NCI-H345 treated with DMSO at 0.1 percent for 48 hours (cell line): ENCODE data around the gene INPP5E.

Experiments
- DNase-seq: peaks from one replicate; lab custom pipeline; 2025; ENCODE audit not compliant: unreplicated experiment; lab: John Stamatoyannopoulos, UW

The INPP5E gene

GRCh38 chr9:136405481-136405880, 34.2 kb downstream of the INPP5E start:
- DNase-seq, result no peak

GRCh38 chr9:136404801-136405136, 34.9 kb downstream of the INPP5E start:
- DNase-seq, result no peak

- DNase-seq, result no peak
Observed at GRCh38 chr9:136403915-136404800, 35.5 kb downstream of the INPP5E start.

GRCh38 chr9:136403538-136403914, 36.1 kb downstream of the INPP5E start:
- DNase-seq, result no peak

DNA sequence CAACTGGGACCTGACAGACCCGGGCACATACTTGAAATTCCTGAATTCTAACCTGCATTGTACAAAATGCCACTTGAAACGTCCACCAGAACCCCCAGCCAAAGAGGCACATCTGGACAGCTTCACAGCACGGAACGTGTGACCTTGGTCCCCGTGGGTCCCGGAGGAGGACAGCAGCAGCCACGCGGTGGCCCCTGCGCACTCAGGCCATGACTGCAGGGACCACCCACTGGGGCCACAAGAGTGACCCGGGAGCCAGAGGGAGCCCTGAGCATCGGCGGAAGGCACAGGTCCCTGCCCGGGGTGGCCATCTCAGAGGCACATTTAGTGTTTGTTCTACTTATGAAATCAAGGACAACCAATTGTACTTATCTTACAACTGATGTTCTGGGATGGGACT, 37.6 kb downstream of the INPP5E start:
- DNase-seq, result no peak

- no peak for DNase-seq
Observed at GRCh38 chr9:136401173-136401922, 38.3 kb downstream of the INPP5E start.

- DNase-seq, result peak; percentile 78
Observed at GRCh38 chr9:136400038-136400834, 39.4 kb downstream of the INPP5E start, which contains the start of gene SNAPC4. Gene SNAPC4 (minus strand): TSS chr9:136400170. CDS start chr9:136398428, 1,742 bp downstream.

DNA sequence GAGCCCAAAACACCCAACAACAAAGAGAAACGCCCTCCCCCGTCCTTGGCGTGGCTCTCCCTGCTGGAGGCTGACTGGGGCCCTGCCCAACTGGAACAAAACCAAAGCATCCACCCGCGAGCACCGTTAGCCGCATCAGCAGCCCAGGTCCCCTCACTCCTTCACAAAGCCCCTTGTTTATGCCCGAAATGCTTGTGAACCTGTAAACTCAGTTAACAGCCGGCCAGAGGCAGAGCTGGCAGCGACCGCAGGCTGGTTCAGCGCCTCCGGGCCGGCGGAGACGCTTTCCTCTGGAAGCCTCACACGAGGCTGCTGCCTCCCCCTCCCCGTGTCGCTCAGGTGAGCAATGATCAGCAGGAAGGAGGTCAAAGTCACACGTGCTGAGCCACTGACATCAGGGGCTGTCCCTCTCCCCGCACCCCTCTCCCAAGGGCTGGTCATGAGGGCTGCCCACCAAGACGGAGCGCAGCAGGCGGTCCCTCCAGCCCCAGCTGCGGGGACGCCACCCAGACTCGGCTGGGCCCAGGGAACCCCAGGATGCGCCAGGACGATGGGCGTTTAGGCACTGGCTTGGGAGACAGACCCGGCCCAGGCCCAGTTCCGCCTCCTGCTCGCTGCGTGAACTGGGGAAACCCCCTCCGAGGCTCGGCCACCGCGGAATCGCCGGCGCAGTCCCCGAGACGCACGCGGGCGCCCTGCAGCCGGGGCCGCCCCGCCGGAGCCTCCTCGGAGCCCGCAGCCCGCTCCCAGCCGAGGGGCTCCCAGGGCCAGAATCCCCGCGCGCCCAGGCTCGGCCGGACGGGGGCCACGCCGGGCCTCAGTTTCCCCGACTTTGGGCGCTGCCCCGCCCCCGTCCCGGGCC, 40.2 kb downstream of the INPP5E start:
- peak; percentile 7 for DNase-seq

GRCh38 chr9:136398286-136398685, 41.4 kb downstream of the INPP5E start:
- no peak for DNase-seq

GRCh38 chr9:136397643-136398042, 42.0 kb downstream of the INPP5E start:
- DNase-seq, result no peak

DNA sequence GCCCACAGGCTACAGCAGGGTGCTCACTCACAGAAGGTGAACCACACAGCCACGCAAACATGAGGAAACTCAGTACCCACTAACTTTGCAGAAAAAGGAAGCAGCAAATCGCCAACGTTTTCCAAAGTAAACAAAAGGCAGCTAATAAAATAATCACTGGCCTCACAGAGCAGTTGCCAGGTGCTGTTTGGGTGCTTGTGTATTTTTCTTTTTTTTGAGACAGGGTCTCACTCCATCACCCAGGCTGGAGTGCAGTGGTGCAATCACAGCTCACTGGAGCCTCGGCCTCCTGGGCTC, 43.5 kb downstream of the INPP5E start:
- DNase-seq, result no peak

GRCh38 chr9:136395345-136396218, 44.1 kb downstream of the INPP5E start:
- no peak for DNase-seq

DNA sequence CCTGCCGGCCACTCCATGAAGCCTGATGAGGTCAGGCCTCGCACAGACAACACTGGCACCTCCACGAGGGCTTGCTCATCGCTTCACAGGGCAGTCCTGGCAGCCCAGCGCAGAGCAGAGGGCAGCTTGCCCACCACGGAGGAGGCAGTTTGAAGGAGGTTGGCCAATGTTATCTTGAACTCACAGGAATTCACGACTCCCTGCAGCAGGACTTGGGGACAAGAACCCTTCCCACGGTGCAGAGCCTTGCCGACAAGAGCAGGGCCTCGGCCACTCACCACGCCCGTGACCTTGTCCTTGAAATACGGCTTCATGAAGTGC, 44.7 kb downstream of the INPP5E start:
- no peak for DNase-seq

DNA sequence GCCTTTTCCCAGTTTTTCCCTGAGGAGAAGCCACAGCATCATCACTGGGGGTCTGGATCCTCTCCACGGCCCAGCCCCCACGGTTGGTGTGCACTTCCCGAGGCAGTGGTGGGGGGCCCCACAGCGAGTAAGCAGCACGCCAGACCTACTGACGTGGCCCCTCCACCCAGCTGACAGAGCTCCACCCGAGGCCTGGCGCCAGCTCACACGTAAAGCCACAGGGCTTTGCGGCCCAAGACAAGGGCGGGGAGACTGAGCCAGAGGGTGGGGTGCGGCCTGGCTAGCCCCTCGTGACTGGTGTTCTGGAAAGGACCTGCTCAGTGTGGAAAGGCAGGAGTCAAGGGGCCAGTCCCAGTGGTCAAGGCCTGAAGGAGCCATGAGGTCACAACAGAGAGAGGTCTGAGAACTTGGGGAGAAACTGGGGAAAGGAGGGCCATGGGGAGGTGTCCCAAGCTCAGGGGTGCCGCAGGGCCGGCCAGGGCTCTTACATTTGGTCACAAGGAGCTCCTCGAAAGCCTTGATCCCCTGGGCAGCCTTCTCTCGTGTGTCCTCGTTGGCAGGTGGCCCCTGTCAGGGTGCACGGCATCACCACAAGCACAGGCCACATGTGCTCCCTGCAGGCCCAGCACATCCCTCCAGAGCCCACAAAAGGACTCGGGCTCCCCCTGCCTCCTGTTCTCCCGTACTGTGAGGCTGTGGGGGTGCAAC, 45.2 kb downstream of the INPP5E start:
- no peak for DNase-seq

- no peak for DNase-seq
Observed at GRCh38 chr9:136393531-136393930, 46.1 kb downstream of the INPP5E start.

GRCh38 chr9:136392538-136393449, 46.9 kb downstream of the INPP5E start:
- no peak for DNase-seq

GRCh38 chr9:136391737-136392537, 47.7 kb downstream of the INPP5E start:
- DNase-seq, result no peak
